AG09309 (cell line): ENCODE data around the gene NPPC.

ENCODE experiments used
- DNase-seq: peaks from one replicate; pipeline ENCODE4 v3.0.0-alpha.2; 2010; ENCODE audit warnings: low read depth
- H3K4me3 ChIP-seq: 2 replicates; pipeline ENCODE4 v1.5.1; 2011; ENCODE audit warnings: mild to moderate bottlenecking, low read depth, low read length, moderate library complexity; ENCODE audit not compliant: control insufficient read depth
- TF ChIP-seq, protein P1 (sequence below): IDR thresholded peaks from 2 replicates; pipeline ENCODE4 v1.5.1; 2011; ENCODE audit warnings: mild to moderate bottlenecking, low read depth, low read length, inconsistent platforms; ENCODE audit not compliant: insufficient read depth, control insufficient read depth; ENCODE audit errors: missing control alignments

Gene NPPC

GRCh38 chr2:231920795-231921194, 5.4 kb downstream of the NPPC start:
- DNase-seq = no peak
- TF ChIP-seq, protein P1, sequence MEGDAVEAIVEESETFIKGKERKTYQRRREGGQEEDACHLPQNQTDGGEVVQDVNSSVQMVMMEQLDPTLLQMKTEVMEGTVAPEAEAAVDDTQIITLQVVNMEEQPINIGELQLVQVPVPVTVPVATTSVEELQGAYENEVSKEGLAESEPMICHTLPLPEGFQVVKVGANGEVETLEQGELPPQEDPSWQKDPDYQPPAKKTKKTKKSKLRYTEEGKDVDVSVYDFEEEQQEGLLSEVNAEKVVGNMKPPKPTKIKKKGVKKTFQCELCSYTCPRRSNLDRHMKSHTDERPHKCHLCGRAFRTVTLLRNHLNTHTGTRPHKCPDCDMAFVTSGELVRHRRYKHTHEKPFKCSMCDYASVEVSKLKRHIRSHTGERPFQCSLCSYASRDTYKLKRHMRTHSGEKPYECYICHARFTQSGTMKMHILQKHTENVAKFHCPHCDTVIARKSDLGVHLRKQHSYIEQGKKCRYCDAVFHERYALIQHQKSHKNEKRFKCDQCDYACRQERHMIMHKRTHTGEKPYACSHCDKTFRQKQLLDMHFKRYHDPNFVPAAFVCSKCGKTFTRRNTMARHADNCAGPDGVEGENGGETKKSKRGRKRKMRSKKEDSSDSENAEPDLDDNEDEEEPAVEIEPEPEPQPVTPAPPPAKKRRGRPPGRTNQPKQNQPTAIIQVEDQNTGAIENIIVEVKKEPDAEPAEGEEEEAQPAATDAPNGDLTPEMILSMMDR = no peak
- no peak overlapping the region for H3K4me3 ChIP-seq

DNA sequence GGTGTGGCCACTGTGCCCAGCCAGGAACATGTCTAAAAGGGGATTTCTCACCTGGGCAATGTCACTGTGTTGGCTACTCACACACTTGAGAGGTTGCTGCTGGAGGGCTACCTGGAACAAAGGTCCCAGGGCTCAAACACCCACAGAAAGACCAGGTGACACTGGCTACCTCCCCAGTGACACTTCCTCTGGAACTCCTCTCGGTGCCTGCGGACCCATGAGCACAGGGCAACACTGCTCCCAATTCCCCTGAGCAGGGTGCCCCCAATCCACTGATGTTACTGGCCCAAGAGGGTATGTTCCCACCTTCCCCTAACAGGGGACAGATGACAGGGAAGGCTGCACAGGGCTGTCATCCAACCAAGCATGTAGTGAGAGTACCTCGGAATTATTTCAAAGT, 5.8 kb downstream of the NPPC start:
- TF ChIP-seq, protein P1 = no peak
- no peak overlapping the region for H3K4me3 ChIP-seq
- no peak for DNase-seq

DNA sequence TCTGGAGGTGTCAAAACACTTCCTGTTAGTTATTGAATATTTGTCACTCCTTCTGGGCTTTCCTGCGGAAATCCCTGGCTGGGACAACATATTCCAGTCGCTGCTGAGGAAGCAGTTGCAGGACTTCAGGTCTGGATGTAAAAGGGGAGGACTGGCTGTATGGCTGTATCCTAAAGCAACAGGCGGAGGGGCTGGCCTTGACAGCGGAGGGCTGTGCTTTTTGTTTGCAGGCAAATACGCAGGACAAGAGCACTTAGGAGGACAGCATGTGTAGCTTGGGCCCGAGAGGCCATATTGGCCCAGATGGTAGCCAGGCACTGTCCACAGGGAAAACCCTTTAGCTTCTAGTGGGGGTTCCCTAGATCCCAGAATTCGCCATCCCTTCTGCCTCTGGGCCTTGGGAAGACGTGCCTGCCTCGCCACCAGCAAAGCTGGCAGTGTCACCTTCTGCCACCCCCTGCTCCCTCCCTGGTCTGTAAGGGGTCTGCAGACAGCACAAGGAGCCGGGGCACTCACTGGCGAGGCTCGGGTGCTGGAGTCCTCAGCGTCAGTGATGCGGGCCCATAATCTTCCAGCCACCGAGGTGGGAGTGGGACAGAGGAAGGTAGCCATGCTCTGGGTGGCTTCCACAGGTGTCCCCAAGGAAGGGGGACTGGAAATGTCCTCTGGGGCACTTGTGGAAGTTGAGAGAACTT, 6.7 kb downstream of the NPPC start:
- H3K4me3 ChIP-seq = no peak overlapping the region
- no peak for DNase-seq
- TF ChIP-seq, protein P1 = no peak

DNA sequence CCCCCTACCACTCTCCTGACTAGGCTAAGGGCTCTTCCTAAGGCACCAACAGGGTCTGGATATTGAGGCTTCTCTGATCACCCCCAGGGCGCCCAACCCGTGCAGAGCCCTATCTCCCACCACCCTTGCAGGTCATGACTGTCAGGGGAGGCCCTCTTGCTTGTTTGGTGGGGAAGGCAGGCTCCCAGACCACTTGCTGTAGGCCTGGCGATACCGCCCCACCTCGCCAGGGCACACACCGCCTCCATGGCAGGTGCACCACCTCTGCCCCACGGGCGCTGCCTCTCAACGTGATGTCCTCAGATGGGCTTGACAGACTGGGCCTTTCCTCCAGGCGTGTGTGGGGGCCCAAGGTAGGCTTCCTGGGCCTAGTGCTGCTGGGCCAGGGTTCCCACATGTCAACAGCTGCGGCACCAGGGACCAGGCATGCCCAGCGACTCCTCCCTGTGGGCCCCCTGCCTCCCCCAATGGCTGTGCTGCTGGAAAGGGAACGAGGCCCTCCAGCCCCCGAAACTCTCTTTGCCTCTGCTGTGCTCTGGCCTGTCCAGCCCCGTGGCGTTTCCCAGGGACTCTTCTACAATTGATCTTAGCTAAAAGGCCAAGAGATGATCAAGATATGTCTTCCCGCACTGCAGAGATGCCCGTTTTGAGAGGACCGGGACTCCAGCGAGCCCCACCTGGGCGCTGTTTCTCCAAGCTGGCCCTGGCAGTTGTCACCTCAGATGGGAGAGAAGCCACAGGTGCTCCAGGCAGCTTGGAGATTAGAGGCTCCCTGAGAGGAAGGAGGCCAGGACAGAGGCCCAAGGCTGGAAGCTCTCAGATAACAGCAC, 7.5 kb downstream of the NPPC start:
- no peak for DNase-seq
- no peak overlapping the region for H3K4me3 ChIP-seq
- TF ChIP-seq, protein P1 = no peak

- TF ChIP-seq, protein P1 = no peak
- no peak overlapping the region for H3K4me3 ChIP-seq
- no peak for DNase-seq
These were observed 8.7 kb downstream of the NPPC start for GRCh38 chr2:231917280-231918066.

GRCh38 chr2:231914077-231914690, 12.0 kb downstream of the NPPC start:
- DNase-seq = no peak
- no peak overlapping the region for H3K4me3 ChIP-seq
- TF ChIP-seq, protein P1 = no peak
